Endothelial cell of umbilical vein (primary cell): ENCODE data around the gene UBE4B. TPM values are rescaled to one million over a fixed set of nuclear protein-coding genes. Genes with fewer than 3 reads are reported as not detected.

Experiments used
- BruUV-seq: library from RNA; stranded (reverse); fragments of 400-500 nt; replicated peaks from 2 replicates; lab custom pipeline; 2021; lab: Mats Ljungman, UMichigan
- CTCF ChIA-PET: fragments of 300-600, 350-600 bp; sonication (Branson Sonifier 250); formaldehyde crosslinking; loops from one replicate; lab custom pipeline; 2021; ENCODE audit warnings: antibody characterized with exemption, inconsistent platforms; lab: Charles Lee
- POLR2A ChIA-PET: fragments of 300-600, 350-600 bp; sonication (Branson Sonifier 250); formaldehyde crosslinking; loops from one replicate; lab custom pipeline; 2021; ENCODE audit warnings: antibody characterized with exemption, inconsistent platforms; lab: Charles Lee
- DNase-seq: peaks from one replicate; pipeline ENCODE4 v3.0.0-alpha.2; 2011; ENCODE audit warnings: low read depth, low spot score
- FAIRE-seq: peaks from 2 replicates; lab custom pipeline; 2011; peaks lifted over from hg19 to GRCh38; lab: Jason Lieb, UNC
- H2AFZ ChIP-seq: 2 replicates; pipeline ENCODE4 v1.6.0; 2012; ENCODE audit warnings: low read depth, low read length, control low read depth, inconsistent platforms
- H3K27ac ChIP-seq: 2 replicates; pipeline ENCODE4 v1.5.1; 2011; ENCODE audit warnings: low read depth, mild to moderate bottlenecking, control low read depth, low read length, moderate library complexity; ENCODE audit not compliant: insufficient read depth
- H3K27me3 ChIP-seq, 2 experiments: 2 replicates each; pipeline versions ENCODE4 v1.6.0 to v1.6.1; 2011; ENCODE audit warnings: low read length in 2 of 2, mixed read lengths in 1 of 2; ENCODE audit not compliant: control insufficient read depth in 2 of 2, insufficient read depth in 2 of 2
- H3K36me3 ChIP-seq, 2 experiments: 2 replicates in 1 of 2; 3 replicates in 1 of 2; pipeline ENCODE4 v1.5.1; 2011; ENCODE audit warnings: low read length in 2 of 2, mild to moderate bottlenecking in 1 of 2, moderate library complexity in 1 of 2; ENCODE audit not compliant: control insufficient read depth in 2 of 2, insufficient read depth in 2 of 2; ENCODE audit errors: extremely low read depth in 1 of 2
- H3K4me1 ChIP-seq: 3 replicates; pipeline ENCODE4 v1.5.1; 2011; ENCODE audit warnings: mild to moderate bottlenecking, low read length; ENCODE audit not compliant: control insufficient read depth, insufficient read depth; ENCODE audit errors: extremely low read depth
- H3K4me2 ChIP-seq: 2 replicates; pipeline ENCODE4 v1.6.1; 2011; ENCODE audit warnings: low read length, control low read depth, mixed read lengths; ENCODE audit not compliant: insufficient read depth
- H3K4me3 ChIP-seq, 3 experiments: fragments of 200-600 bp in 1 of 3; sonication (generic), shearing (Covaris generic) in 1 of 3; replicated peaks in 1 of 3; 2 replicates each; pipeline ENCODE4 v1.5.1; 2011 to 2016; ENCODE audit warnings: control low read depth in 3 of 3, low read length in 3 of 3, mild to moderate bottlenecking in 2 of 3, inconsistent platforms in 1 of 3, low read depth in 1 of 3, moderate library complexity in 1 of 3; ENCODE audit not compliant: insufficient read depth in 1 of 3
- H3K79me2 ChIP-seq: 2 replicates; pipeline ENCODE4 v1.6.0; 2012; ENCODE audit warnings: low read length, inconsistent platforms; ENCODE audit not compliant: control insufficient read depth, insufficient read depth
- H3K9ac ChIP-seq: replicated peaks from 2 replicates; pipeline ENCODE3; 2011; ENCODE audit warnings: low read length, control low read depth; ENCODE audit not compliant: insufficient read depth; ENCODE audit errors: extremely low read depth
- H3K9me1 ChIP-seq: replicated peaks from 3 replicates; pipeline ENCODE4 v1.6.0; 2011; ENCODE audit warnings: mild to moderate bottlenecking, low read length; ENCODE audit not compliant: control insufficient read depth, insufficient read depth; ENCODE audit errors: extremely low read depth
- H3K9me3 ChIP-seq: replicated peaks from 2 replicates; pipeline ENCODE4 v1.5.1; 2012; ENCODE audit warnings: low read length, inconsistent platforms; ENCODE audit not compliant: control insufficient read depth, insufficient read depth
- H4K20me1 ChIP-seq: replicated peaks from 2 replicates; pipeline ENCODE3; 2011; ENCODE audit warnings: mild to moderate bottlenecking, low read length; ENCODE audit not compliant: control insufficient read depth, insufficient read depth; ENCODE audit errors: extremely low read depth
- EZH2 ChIP-seq: IDR thresholded peaks from 2 replicates; pipeline ENCODE4 v1.6.1; 2012; ENCODE audit warnings: borderline replicate concordance, low read depth, mild to moderate bottlenecking, moderate library complexity, low read length, inconsistent platforms; ENCODE audit not compliant: severe bottlenecking
- FOS ChIP-seq: IDR thresholded peaks from 2 replicates; pipeline ENCODE4 v1.6.1; 2011; ENCODE audit warnings: mild to moderate bottlenecking, low read length, moderate library complexity, borderline replicate concordance; ENCODE audit not compliant: insufficient read depth
- GATA2 ChIP-seq: IDR thresholded peaks from 2 replicates; pipeline ENCODE4 v1.7.0; 2011; ENCODE audit warnings: low read depth, mild to moderate bottlenecking, moderate library complexity, mixed read lengths, low read length; ENCODE audit not compliant: insufficient read length, insufficient read depth
- JUN ChIP-seq: IDR thresholded peaks from 2 replicates; pipeline ENCODE4 v1.6.1; 2011; ENCODE audit warnings: borderline replicate concordance, low read depth; ENCODE audit not compliant: insufficient read length, insufficient read depth
- MYC ChIP-seq: IDR thresholded peaks from one replicate; pipeline ENCODE4 v1.6.1; 2011; ENCODE audit warnings: mild to moderate bottlenecking, low read depth, low read length
- POLR2A ChIP-seq: IDR thresholded peaks from 2 replicates; pipeline ENCODE4 v1.6.1; 2012; ENCODE audit warnings: low read depth, mild to moderate bottlenecking, control low read depth, low read length
- POLR2AphosphoS5 ChIP-seq: IDR thresholded peaks from 2 replicates; pipeline ENCODE4 v1.6.1; 2012; ENCODE audit warnings: low read depth, mild to moderate bottlenecking, control low read depth, low read length, moderate library complexity; ENCODE audit not compliant: insufficient read depth
- dilution Hi-C: fragments of 300-500 bp; cut with MboI; formaldehyde crosslinking; loops from one replicate; pipeline ENCODE4 v1.15.0; 2019; ENCODE audit warnings: low sequenced_read_pairs; ENCODE audit not compliant: extremely low pct_ligation_motif_present
- intact Hi-C: fragments of 100-400 bp; cut with micrococcal nuclease; formaldehyde crosslinking; loops from one replicate; pipeline ENCODE4 v1.10.0; 2022
- polyA plus RNA-seq, 4 experiments: library from polyadenylated mRNA; depleted of rRNA in 3 of 4; stranded (reverse) in 3 of 4; unstranded in 1 of 4; fragments of >200 nt; gene quantifications; 2 replicates each; pipeline versions ENCODE4 v1.2.1 to v1.2.3, GENCODE V29; 2011 to 2012; ENCODE audit warnings: missing spikeins in 1 of 4
- total RNA-seq: library from RNA; stranded (reverse); gene quantifications from 2 replicates; pipeline ENCODE4 v1.2.3, GENCODE V29; 2021
- TF ChIP-seq, protein P1 (sequence below): IDR thresholded peaks from 2 replicates; pipeline ENCODE4 v1.6.1; 2011; ENCODE audit not compliant: insufficient read depth, insufficient read length
- TF ChIP-seq, protein P2 (sequence below), 2 donors: IDR thresholded peaks; 1 replicate in 1 of 2; 2 replicates in 1 of 2; pipeline ENCODE4 v1.5.1; 2011; ENCODE audit warnings: low read length in 2 of 2, mild to moderate bottlenecking in 2 of 2, moderate library complexity in 2 of 2, control low read depth in 1 of 2, inconsistent platforms in 1 of 2, low read depth in 1 of 2; ENCODE audit not compliant: insufficient read depth in 1 of 2; ENCODE audit errors: extremely low read depth in 1 of 2

UBE4B gene
- total and polyA plus RNA-seq, 2 donors (not counting 3 experiments of a cell fraction or from before 2014, with no cell fraction given), result 17.8 to 54.5 TPM

DNA sequence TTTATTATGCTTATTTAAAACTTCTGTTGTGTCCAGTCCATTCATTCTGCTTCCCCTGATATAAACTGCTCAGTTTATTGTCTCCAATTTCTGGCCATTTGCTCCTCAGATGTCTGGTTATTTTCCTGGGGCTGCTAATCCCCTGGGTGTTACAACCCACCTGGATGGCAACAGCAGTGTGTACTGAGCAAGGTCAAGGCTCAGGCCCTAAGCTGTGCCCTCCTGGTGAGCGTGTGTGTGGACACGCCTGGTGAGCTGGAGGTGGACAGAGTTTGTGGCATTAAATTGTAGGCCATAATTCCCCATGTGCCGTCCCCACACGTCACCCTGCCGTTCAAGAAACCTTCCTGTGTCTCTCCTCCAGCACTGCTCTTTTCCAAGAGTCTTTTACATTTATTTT, 159.5 kb downstream of the UBE4B start:
- H2AFZ ChIP-seq, result no peak overlapping the region
- H3K9me3 ChIP-seq, result no peaks in the 10 kb centered on the region
- H3K79me2 ChIP-seq, result no peaks in the 10 kb centered on the region
- no peak overlapping the region for H3K9ac ChIP-seq
- no peak for TF ChIP-seq POLR2AphosphoS5
- no peak for TF ChIP-seq JUN
- no peak for TF ChIP-seq EZH2
- TF ChIP-seq GATA2, result no peak
- TF ChIP-seq, protein P1, sequence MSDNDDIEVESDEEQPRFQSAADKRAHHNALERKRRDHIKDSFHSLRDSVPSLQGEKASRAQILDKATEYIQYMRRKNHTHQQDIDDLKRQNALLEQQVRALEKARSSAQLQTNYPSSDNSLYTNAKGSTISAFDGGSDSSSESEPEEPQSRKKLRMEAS, result no peak
- TF ChIP-seq POLR2A, result no peak
- TF ChIP-seq FOS, result no peak
- TF ChIP-seq, protein P2, sequence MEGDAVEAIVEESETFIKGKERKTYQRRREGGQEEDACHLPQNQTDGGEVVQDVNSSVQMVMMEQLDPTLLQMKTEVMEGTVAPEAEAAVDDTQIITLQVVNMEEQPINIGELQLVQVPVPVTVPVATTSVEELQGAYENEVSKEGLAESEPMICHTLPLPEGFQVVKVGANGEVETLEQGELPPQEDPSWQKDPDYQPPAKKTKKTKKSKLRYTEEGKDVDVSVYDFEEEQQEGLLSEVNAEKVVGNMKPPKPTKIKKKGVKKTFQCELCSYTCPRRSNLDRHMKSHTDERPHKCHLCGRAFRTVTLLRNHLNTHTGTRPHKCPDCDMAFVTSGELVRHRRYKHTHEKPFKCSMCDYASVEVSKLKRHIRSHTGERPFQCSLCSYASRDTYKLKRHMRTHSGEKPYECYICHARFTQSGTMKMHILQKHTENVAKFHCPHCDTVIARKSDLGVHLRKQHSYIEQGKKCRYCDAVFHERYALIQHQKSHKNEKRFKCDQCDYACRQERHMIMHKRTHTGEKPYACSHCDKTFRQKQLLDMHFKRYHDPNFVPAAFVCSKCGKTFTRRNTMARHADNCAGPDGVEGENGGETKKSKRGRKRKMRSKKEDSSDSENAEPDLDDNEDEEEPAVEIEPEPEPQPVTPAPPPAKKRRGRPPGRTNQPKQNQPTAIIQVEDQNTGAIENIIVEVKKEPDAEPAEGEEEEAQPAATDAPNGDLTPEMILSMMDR (IDR thresholded peaks at IDR 0.05; ENCODE audit: extremely low read depth in 1 of 2, insufficient read depth in 1 of 2, low read depth in 1 of 2, low read length in 2 of 2), result no peak
- TF ChIP-seq MYC, result no peak
- H3K4me2 ChIP-seq, result no peak overlapping the region
- CTCF ChIA-PET, result interaction anchor here (1.1 to 2.1 kb wide), 2 partner anchors 10 to 18 kb away, joined by 3 to 8 read pairs; partner anchors contain the start of gene KIF1B
- dilution Hi-C loops, result no loop called here
- DNase-seq, result no peak
- FAIRE-seq, result no peak
- BruUV-seq, result no TSS peak
- intact Hi-C loops, result no loop called here
- no peaks in the 10 kb centered on the region for H3K4me1 ChIP-seq
- H4K20me1 ChIP-seq, result no peaks in the 10 kb centered on the region
- POLR2A ChIA-PET, result no interaction called here
- no peaks in the 10 kb centered on the region for H3K9me1 ChIP-seq
- no peaks in the 10 kb centered on the region for H3K36me3 ChIP-seq
- peaks cover 2 to 4% of the 10 kb centered on the region in 2 experiments for H3K27me3 ChIP-seq
- H3K4me3 ChIP-seq, result no peak overlapping the region
- H3K27ac ChIP-seq, result no peak overlapping the region
